ENCODE data around the gene HIGD2A. TPM values are rescaled to one million over a fixed set of nuclear protein-coding genes. Genes with fewer than 3 reads are reported as not detected.

HIGD2A gene
- total and polyA plus RNA-seq, 2 of the 13 experiments (the other 11 are each of a cell fraction or from before 2014, with no cell fraction given): 89.2 to 146 TPM

DNA sequence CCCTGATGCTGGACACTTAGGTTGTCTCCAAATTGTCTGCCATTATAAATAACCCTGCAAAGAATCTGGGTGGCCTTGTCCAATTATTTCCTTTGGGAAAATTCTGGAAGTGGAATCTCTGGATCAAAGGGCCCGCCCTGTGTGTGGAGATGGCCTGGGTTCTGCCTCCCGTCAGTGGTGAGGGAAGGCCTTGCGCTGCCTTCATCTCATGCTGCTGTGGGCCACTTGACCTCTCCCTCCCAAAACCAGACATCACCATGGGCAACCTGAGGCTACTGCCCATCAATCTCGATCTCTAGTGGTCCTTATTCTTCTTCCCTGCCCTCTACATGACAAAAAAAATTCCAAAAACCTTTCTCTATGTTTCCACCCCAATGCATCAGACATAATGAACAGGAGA lies 21.2 kb downstream of the HIGD2A start:
- Histone ChIP-seq H3K4me2 (ENCODE audit: low read depth, low read length) (no peak overlapping the region), H3K36me3 (replicated peaks in 1 of 2; ENCODE audit: control insufficient read depth in 1 of 2, insufficient read depth in 2 of 2, low read length in 2 of 2) (peaks cover 2 to 6% of the 10 kb centered on the region in 2 experiments; a peak in 4 of 5 replicates), H3K9ac (ENCODE audit: insufficient read depth, low read depth, low read length) (no peak overlapping the region), H4K20me1 (ENCODE audit: insufficient read depth, low read length) (no peaks in the 10 kb centered on the region), H3K27me3 (ENCODE audit: control insufficient read depth in 1 of 2, insufficient read depth in 2 of 2, low read length in 2 of 2) (no peaks in the 10 kb centered on the region), H2AFZ (ENCODE audit: low read length) (no peak overlapping the region), H3K79me2 (ENCODE audit: insufficient read depth, low read length) (no peaks in the 10 kb centered on the region), H3K4me1 (ENCODE audit: insufficient read depth, low read length) (no peaks in the 10 kb centered on the region), H3K4me3 (replicated peaks in 1 of 3; ENCODE audit: insufficient read depth in 1 of 3, low read depth in 2 of 3, low read length in 3 of 3) (no peak overlapping the region), H3K27ac (ENCODE audit: extremely low read length, insufficient read depth, low read length) (no peak overlapping the region), H3K9me3 (ENCODE audit: low read length) (no peaks in the 10 kb centered on the region)
- BruUV-seq (replicated peaks): no TSS peak
- FAIRE-seq (no peak), ATAC-seq (no peak), DNase-seq (ENCODE audit: low spot score) (no peak)
- in situ Hi-C loops (cut with HindIII; ENCODE audit: extremely low pct_ligation_motif_present, low pct_unique_long_range_greater_than_20kb) (loop anchor here (10.0 kb wide), 1 partner anchor 75 kb away; no protein-coding TSS in a partner anchor), intact Hi-C loops (cut with micrococcal nuclease; ENCODE audit: unreplicated experiment) (loop anchor here (10.0 kb wide), 1 partner anchor 75 kb away; no protein-coding TSS in a partner anchor)
- POLR2A ChIA-PET: no interaction called here
- WGBS (ENCODE audit: low lambda C conversion rate): 94% methylated on average over 4 of the region's 4 CpGs
- CTCF ChIA-PET (ENCODE audit: low intra/inter-chr PET ratio, low total read pairs): no interaction called here
- TF ChIP-seq JUND (CRISPR knock-in tag; IDR thresholded peaks at IDR 0.05) (no peak), ASH2L (IDR thresholded peaks at IDR 0.05; ENCODE audit: insufficient read length, low read depth, low read length) (no peak), AGO2 (optimal IDR thresholded peaks at IDR 0.05; ENCODE audit: low read depth, low read length) (no peak), CREB1 (IDR thresholded peaks at IDR 0.05) (no peak), CREB1 (CRISPR knock-in tag; IDR thresholded peaks at IDR 0.05) (no peak), SIN3A (IDR thresholded peaks at IDR 0.05; ENCODE audit: borderline replicate concordance, low read depth, low read length) (no peak), ZNF335 (CRISPR knock-in tag; IDR thresholded peaks at IDR 0.05) (no peak), SETDB1 (CRISPR knock-in tag; IDR thresholded peaks at IDR 0.05; ENCODE audit: borderline replicate concordance) (no peak), ELF4 (CRISPR knock-in tag; IDR thresholded peaks at IDR 0.05; ENCODE audit: borderline replicate concordance) (no peak), ZNF24 (IDR thresholded peaks at IDR 0.05) (no peak), TEAD2 (CRISPR knock-in tag; IDR thresholded peaks at IDR 0.05) (no peak), ZFX (CRISPR knock-in tag; IDR thresholded peaks at IDR 0.05; ENCODE audit: low read depth) (no peak)
- TF ChIP-seq, protein P1, sequence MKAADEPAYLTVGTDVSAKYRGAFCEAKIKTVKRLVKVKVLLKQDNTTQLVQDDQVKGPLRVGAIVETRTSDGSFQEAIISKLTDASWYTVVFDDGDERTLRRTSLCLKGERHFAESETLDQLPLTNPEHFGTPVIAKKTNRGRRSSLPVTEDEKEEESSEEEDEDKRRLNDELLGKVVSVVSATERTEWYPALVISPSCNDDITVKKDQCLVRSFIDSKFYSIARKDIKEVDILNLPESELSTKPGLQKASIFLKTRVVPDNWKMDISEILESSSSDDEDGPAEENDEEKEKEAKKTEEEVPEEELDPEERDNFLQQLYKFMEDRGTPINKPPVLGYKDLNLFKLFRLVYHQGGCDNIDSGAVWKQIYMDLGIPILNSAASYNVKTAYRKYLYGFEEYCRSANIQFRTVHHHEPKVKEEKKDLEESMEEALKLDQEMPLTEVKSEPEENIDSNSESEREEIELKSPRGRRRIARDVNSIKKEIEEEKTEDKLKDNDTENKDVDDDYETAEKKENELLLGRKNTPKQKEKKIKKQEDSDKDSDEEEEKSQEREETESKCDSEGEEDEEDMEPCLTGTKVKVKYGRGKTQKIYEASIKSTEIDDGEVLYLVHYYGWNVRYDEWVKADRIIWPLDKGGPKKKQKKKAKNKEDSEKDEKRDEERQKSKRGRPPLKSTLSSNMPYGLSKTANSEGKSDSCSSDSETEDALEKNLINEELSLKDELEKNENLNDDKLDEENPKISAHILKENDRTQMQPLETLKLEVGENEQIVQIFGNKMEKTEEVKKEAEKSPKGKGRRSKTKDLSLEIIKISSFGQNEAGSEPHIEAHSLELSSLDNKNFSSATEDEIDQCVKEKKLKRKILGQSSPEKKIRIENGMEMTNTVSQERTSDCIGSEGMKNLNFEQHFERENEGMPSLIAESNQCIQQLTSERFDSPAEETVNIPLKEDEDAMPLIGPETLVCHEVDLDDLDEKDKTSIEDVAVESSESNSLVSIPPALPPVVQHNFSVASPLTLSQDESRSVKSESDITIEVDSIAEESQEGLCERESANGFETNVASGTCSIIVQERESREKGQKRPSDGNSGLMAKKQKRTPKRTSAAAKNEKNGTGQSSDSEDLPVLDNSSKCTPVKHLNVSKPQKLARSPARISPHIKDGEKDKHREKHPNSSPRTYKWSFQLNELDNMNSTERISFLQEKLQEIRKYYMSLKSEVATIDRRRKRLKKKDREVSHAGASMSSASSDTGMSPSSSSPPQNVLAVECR (CRISPR knock-in tag; IDR thresholded peaks at IDR 0.05; ENCODE audit: borderline replicate concordance): no peak
- TF ChIP-seq, protein P2, sequence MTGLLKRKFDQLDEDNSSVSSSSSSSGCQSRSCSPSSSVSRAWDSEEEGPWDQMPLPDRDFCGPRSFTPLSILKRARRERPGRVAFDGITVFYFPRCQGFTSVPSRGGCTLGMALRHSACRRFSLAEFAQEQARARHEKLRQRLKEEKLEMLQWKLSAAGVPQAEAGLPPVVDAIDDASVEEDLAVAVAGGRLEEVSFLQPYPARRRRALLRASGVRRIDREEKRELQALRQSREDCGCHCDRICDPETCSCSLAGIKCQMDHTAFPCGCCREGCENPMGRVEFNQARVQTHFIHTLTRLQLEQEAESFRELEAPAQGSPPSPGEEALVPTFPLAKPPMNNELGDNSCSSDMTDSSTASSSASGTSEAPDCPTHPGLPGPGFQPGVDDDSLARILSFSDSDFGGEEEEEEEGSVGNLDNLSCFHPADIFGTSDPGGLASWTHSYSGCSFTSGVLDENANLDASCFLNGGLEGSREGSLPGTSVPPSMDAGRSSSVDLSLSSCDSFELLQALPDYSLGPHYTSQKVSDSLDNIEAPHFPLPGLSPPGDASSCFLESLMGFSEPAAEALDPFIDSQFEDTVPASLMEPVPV (CRISPR knock-in tag; IDR thresholded peaks at IDR 0.05): no peak
- TF ChIP-seq, protein P3, sequence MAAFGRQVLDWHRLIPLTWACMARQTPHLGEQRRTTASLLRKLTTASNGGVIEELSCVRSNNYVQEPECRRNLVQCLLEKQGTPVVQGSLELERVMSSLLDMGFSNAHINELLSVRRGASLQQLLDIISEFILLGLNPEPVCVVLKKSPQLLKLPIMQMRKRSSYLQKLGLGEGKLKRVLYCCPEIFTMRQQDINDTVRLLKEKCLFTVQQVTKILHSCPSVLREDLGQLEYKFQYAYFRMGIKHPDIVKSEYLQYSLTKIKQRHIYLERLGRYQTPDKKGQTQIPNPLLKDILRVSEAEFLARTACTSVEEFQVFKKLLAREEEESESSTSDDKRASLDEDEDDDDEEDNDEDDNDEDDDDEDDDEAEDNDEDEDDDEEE (CRISPR knock-in tag; IDR thresholded peaks at IDR 0.05): no peak
- TF ChIP-seq, protein P4, sequence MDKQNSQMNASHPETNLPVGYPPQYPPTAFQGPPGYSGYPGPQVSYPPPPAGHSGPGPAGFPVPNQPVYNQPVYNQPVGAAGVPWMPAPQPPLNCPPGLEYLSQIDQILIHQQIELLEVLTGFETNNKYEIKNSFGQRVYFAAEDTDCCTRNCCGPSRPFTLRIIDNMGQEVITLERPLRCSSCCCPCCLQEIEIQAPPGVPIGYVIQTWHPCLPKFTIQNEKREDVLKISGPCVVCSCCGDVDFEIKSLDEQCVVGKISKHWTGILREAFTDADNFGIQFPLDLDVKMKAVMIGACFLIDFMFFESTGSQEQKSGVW (CRISPR knock-in tag; IDR thresholded peaks at IDR 0.05; ENCODE audit: borderline replicate concordance): no peak

Data from HepG2 (cell line).